OCI-LY1 (cell line): ENCODE data around the gene OR9Q1.
"Not testable (repeated sequence)": the region's sequence is repeated elsewhere in the genome, so short reads cannot be mapped to it uniquely, and the experiment has no call there.

ENCODE experiments used
- H2AFZ ChIP-seq: fragments of 200-600 bp; sonication (generic), shearing (Covaris generic); 2 replicates; pipeline ENCODE4 v1.6.0; 2014; ENCODE audit warnings: antibody characterized with exemption, mild to moderate bottlenecking, low read length
- H3F3A ChIP-seq: fragments of 200-600 bp; sonication (generic), shearing (Covaris generic); 2 replicates; pipeline ENCODE4 v1.6.0; 2014; ENCODE audit warnings: mild to moderate bottlenecking, antibody characterized with exemption, low read length, moderate library complexity; ENCODE audit not compliant: insufficient read depth
- H3K27ac ChIP-seq: fragments of 200-600 bp; sonication (generic); 2 replicates; pipeline ENCODE4 v1.5.1; 2014; ENCODE audit warnings: low read length, mixed run types, mild to moderate bottlenecking, low read depth; ENCODE audit not compliant: poor library complexity, severe bottlenecking
- H3K27me3 ChIP-seq: fragments of 200-600 bp; sonication (generic); 2 replicates; pipeline ENCODE4 v1.6.0; 2014; ENCODE audit warnings: antibody characterized with exemption, mild to moderate bottlenecking, low read length, moderate library complexity; ENCODE audit not compliant: insufficient read depth
- H3K36me3 ChIP-seq: fragments of 200-600 bp; sonication (generic); 2 replicates; pipeline ENCODE4 v1.6.1; 2014; ENCODE audit warnings: mild to moderate bottlenecking, antibody characterized with exemption, low read length, moderate library complexity, mixed read lengths; ENCODE audit not compliant: insufficient read depth
- H3K4me1 ChIP-seq: fragments of 200-600 bp; sonication (generic); 2 replicates; pipeline ENCODE4 v1.5.1; 2014; ENCODE audit warnings: mild to moderate bottlenecking, low read length, moderate library complexity; ENCODE audit not compliant: insufficient read depth, severe bottlenecking
- H3K4me2 ChIP-seq: fragments of 200-600 bp; sonication (generic), shearing (Covaris generic); 2 replicates; pipeline ENCODE4 v1.6.1; 2014; ENCODE audit warnings: low read length
- H3K4me3 ChIP-seq: fragments of 200-600 bp; sonication (generic); 2 replicates; pipeline ENCODE4 v1.5.1; 2014; ENCODE audit warnings: low read length, low read depth, mild to moderate bottlenecking, mixed read lengths; ENCODE audit not compliant: poor library complexity, severe bottlenecking
- H3K79me2 ChIP-seq: fragments of 200-600 bp; shearing (Covaris generic); 2 replicates; pipeline ENCODE4 v1.6.1; 2016; ENCODE audit warnings: mixed run types, low read length, mixed read lengths; ENCODE audit not compliant: insufficient read depth
- H3K9ac ChIP-seq: fragments of 200-600 bp; sonication (generic), shearing (Covaris generic); 2 replicates; pipeline ENCODE4 v1.6.1; 2014; ENCODE audit warnings: mild to moderate bottlenecking, low read length, mixed read lengths
- H3K9me2 ChIP-seq: fragments of 200-600 bp; sonication (generic), shearing (Covaris generic); 2 replicates; pipeline ENCODE4 v1.6.1; 2014; ENCODE audit warnings: low read depth, mild to moderate bottlenecking, low read length, mixed read lengths
- H3K9me3 ChIP-seq: fragments of 200-600 bp; shearing (Covaris generic); 2 replicates; pipeline ENCODE4 v1.6.1; 2014; ENCODE audit warnings: low read length, mixed read lengths
- H4K20me1 ChIP-seq: fragments of 200-600 bp; sonication (generic), shearing (Covaris generic); 2 replicates; pipeline ENCODE4 v1.6.0; 2016; ENCODE audit warnings: mild to moderate bottlenecking, low read length; ENCODE audit not compliant: insufficient read depth
- EZH2 ChIP-seq: fragments of 200-600 bp; sonication (generic), shearing (Covaris generic); IDR thresholded peaks from 2 replicates; pipeline ENCODE4 v1.8.0; 2017; ENCODE audit warnings: borderline replicate concordance, mixed run types, mild to moderate bottlenecking, antibody characterized with exemption, low read length, moderate library complexity, mixed read lengths
- TF ChIP-seq, protein P1 (sequence below): fragments of 200-600 bp; sonication (generic), shearing (Covaris generic); IDR thresholded peaks from 2 replicates; pipeline ENCODE4 v1.5.1; 2017; ENCODE audit warnings: mild to moderate bottlenecking, antibody characterized with exemption, low read length, moderate library complexity, mixed read lengths

The OR9Q1 gene

DNA sequence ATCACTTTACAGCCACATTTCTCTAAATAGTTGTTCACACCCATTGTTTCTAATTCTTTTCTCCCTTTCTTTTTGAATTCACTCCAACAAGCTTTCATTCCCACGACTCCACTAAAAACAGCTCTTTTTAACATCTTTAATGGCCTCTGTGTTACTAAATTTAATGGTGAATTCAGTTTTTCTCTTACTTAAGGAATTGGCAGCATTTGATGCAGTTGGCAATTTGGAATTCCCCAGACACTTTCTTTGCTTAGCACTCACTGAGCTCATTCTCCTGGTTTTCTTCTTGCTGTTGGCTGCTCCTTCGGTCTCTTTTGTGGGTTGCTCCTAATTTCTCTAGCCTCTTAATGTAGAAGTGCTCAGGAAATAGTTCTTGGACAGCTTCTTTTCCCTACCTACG lies 40.5 kb upstream of the OR9Q1 start:
- Histone ChIP-seq H3K36me3 (no peaks in the 10 kb centered on the region), H4K20me1 (no peaks in the 10 kb centered on the region), H3K4me2 (no peak overlapping the region), H3K79me2 (no peaks in the 10 kb centered on the region), H3K4me3 (no peak overlapping the region), H3K9ac (no peak overlapping the region), H3K27ac (no peak overlapping the region), H3K27me3 (no peaks in the 10 kb centered on the region), H3K9me3 (no peaks in the 10 kb centered on the region), H3K4me1 (no peaks in the 10 kb centered on the region), H3F3A (no peaks in the 10 kb centered on the region), H2AFZ (no peak overlapping the region), H3K9me2 (no peaks in the 10 kb centered on the region)
- TF ChIP-seq, protein P1, sequence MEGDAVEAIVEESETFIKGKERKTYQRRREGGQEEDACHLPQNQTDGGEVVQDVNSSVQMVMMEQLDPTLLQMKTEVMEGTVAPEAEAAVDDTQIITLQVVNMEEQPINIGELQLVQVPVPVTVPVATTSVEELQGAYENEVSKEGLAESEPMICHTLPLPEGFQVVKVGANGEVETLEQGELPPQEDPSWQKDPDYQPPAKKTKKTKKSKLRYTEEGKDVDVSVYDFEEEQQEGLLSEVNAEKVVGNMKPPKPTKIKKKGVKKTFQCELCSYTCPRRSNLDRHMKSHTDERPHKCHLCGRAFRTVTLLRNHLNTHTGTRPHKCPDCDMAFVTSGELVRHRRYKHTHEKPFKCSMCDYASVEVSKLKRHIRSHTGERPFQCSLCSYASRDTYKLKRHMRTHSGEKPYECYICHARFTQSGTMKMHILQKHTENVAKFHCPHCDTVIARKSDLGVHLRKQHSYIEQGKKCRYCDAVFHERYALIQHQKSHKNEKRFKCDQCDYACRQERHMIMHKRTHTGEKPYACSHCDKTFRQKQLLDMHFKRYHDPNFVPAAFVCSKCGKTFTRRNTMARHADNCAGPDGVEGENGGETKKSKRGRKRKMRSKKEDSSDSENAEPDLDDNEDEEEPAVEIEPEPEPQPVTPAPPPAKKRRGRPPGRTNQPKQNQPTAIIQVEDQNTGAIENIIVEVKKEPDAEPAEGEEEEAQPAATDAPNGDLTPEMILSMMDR: no peak
- no peak for TF ChIP-seq EZH2

DNA sequence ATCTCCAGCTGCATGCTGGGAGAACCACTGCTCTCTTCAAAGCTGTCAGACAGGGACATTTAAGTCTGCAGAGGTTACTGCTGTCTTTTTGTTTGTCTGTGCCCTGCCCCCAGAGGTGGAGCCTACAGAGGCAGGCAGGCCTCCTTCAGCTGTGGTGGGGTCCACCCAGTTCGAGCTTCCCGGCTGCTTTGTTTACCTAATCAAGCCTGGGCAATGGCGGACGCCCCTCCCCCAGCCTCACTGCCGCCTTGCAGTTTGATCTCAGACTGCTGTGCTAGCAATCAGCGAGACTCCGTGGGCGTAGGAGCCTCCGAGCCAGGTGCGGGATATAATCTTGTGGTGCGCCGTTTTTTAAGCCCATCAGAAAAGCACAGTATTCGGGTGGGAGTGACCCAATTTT lies 24.2 kb upstream of the OR9Q1 start:
- H3K27ac ChIP-seq, H3K4me2 ChIP-seq, H3K27me3 ChIP-seq, H3K9ac ChIP-seq, H2AFZ ChIP-seq, H3K36me3 ChIP-seq, H3F3A ChIP-seq, H3K79me2 ChIP-seq, H3K9me3 ChIP-seq, H3K4me1 ChIP-seq, H3K4me3 ChIP-seq, H3K9me2 ChIP-seq, H4K20me1 ChIP-seq: not testable (repeated sequence)

DNA sequence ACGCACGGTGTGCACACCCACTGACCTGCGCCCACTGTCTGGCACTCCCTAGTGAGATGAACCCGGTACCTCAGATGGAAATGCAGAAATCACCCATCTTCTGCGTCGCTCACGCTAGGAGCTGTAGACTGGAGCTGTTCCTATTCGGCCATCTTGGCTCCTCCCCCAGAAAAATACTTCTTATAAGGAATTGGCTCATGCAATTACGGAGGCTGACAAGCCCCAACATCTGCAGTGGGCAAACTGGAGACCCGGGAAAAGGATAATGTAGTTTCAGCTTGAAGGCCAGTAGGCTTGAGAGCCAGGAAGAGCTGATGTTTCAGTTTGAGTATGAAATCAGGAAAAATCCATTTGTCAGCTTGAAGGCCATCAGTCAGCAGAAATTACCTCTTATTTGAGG lies 23.7 kb upstream of the OR9Q1 start:
- not testable (repeated sequence) for H3K9me3 ChIP-seq, H3K79me2 ChIP-seq, H3K9ac ChIP-seq, H4K20me1 ChIP-seq, H2AFZ ChIP-seq, H3K4me3 ChIP-seq, H3K27ac ChIP-seq, H3K27me3 ChIP-seq, H3F3A ChIP-seq, H3K4me2 ChIP-seq, H3K9me2 ChIP-seq, H3K36me3 ChIP-seq, H3K4me1 ChIP-seq

DNA sequence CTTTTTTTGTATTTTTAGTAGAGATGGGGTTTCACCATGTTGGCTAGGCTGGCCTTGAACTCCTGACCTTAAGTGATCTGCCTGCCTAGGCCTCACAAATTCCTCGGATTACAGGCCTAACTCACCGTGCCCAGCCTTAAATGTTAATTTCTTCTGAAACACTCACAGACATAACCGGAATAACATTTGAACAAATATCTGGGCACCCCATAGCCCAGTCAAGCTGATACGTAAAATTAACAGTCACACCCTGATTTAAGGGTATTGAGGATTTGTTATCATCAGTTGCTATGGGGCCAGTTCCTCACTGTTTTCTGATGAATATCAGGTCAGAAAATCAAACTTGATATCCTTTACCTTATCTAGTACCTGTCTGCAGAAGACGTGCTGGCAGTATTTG lies 23.0 kb upstream of the OR9Q1 start:
- Histone ChIP-seq H2AFZ (no peak overlapping the region), H3K27me3 (no peaks in the 10 kb centered on the region), H3K27ac (no peak overlapping the region), H3K9me3 (no peaks in the 10 kb centered on the region), H4K20me1 (no peaks in the 10 kb centered on the region), H3K79me2 (no peaks in the 10 kb centered on the region), H3K4me1 (no peaks in the 10 kb centered on the region), H3K9me2 (no peaks in the 10 kb centered on the region), H3K4me2 (no peak overlapping the region), H3K9ac (no peak overlapping the region), H3K4me3 (no peak overlapping the region), H3K36me3 (no peaks in the 10 kb centered on the region), H3F3A (no peaks in the 10 kb centered on the region)
- no peak for TF ChIP-seq EZH2
- TF ChIP-seq, protein P1: no peak
